Osteocyte (in vitro differentiated cells): ENCODE measurements around the gene PLA2G10. TPM values are rescaled to one million over a fixed set of nuclear protein-coding genes. Genes with fewer than 3 reads are reported as not detected.

ENCODE experiments used
- DNase-seq: peaks from one replicate; pipeline ENCODE4 v3.0.0; 2021; ENCODE audit warnings: mixed read lengths; ENCODE audit not compliant: unreplicated experiment; ENCODE audit errors: extremely low spot score
- H3K27ac Mint-ChIP-seq: one replicate; pipeline ENCODE4 v1.8.0; 2021; ENCODE audit warnings: mild to moderate bottlenecking, mixed read lengths; ENCODE audit not compliant: unreplicated experiment
- H3K27me3 Mint-ChIP-seq: one replicate; pipeline ENCODE4 v1.8.0; 2021; ENCODE audit warnings: mixed read lengths; ENCODE audit not compliant: unreplicated experiment
- H3K36me3 Mint-ChIP-seq: one replicate; pipeline ENCODE4 v1.8.0; 2021; ENCODE audit warnings: mixed read lengths; ENCODE audit not compliant: unreplicated experiment
- H3K4me1 Mint-ChIP-seq: one replicate; pipeline ENCODE4 v1.8.0; 2021; ENCODE audit warnings: mixed read lengths; ENCODE audit not compliant: unreplicated experiment
- H3K4me3 Mint-ChIP-seq: one replicate; pipeline ENCODE4 v1.8.0; 2021; ENCODE audit warnings: mild to moderate bottlenecking, moderate library complexity, mixed read lengths; ENCODE audit not compliant: unreplicated experiment
- H3K9me3 Mint-ChIP-seq: one replicate; pipeline ENCODE4 v1.8.0; 2021; ENCODE audit warnings: mixed read lengths; ENCODE audit not compliant: unreplicated experiment
- CTCF ChIP-seq: fragments of 200-600 bp; sonication (generic); IDR thresholded peaks from 2 replicates; pipeline ENCODE4 v1.5.0; 2021; ENCODE audit warnings: antibody characterized with exemption, mild to moderate bottlenecking, moderate library complexity
- total RNA-seq: library from RNA; stranded (reverse); gene quantifications from 2 replicates; pipeline ENCODE4 v1.2.1, GENCODE V29; 2021

PLA2G10 gene
- total RNA-seq, 1 donor from 2014 or later, result not detected

DNA sequence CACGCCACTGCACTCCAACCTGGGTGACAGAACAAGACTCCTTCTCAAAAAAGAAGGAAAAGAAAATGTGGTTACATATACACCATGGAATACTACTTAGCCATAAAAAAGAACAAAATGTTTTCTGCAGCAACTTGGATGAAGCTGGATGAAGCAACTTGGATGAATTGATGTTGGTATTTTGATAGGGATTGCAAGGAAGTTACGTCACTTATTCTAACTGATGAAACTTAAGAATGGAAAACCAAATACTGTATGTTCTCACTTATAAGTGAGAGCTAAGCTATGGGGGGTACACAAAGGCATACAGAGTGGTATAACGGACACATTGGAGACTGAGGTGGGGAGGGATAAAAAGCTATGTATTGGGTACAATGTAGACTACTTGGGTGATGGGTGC, 17.5 kb downstream of the PLA2G10 start:
- Mint-ChIP-seq H3K36me3 (no peaks in the 10 kb centered on the region), H3K27ac (no peak overlapping the region), H3K27me3 (peaks cover 8% of the 10 kb centered on the region), H3K4me1 (no peaks in the 10 kb centered on the region), H3K9me3 (no peaks in the 10 kb centered on the region), H3K4me3 (no peak overlapping the region)
- no peak for TF ChIP-seq CTCF
- DNase-seq, result no peak

DNA sequence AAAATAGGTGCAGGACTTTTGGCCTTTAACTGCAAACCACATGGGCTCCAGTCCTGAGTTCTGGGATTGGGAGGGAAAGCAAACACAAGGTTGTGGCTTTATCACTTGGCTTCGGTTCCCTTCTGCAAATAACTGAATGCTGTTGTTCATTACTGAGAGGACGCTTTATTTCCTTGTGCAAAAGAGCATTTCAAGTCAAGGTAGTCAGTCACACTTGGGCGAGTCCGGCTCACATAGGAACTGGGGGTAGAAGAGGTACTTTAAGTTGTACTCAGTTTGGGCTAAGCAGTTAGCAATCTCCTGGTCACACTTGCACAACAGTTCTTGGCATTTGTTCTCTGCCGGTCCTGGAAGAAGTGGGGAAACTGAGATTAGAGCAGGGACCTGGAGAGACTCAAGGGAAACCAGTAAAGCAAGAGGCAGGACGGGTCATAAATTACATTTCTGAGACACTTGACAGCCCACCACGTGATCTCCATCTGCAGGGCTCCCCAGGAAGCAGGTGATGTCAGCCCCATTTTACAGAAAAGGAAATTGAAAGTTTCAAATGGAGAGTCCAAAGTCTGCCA, 21.6 kb downstream of the PLA2G10 start:
- no peaks in the 10 kb centered on the region for H3K4me1 Mint-ChIP-seq
- H3K36me3 Mint-ChIP-seq, result peaks cover 15% of the 10 kb centered on the region
- TF ChIP-seq CTCF, result no peak
- H3K4me3 Mint-ChIP-seq, result no peak overlapping the region
- no peak overlapping the region for H3K27ac Mint-ChIP-seq
- no peak for DNase-seq
- peaks cover 8% of the 10 kb centered on the region for H3K27me3 Mint-ChIP-seq
- no peaks in the 10 kb centered on the region for H3K9me3 Mint-ChIP-seq

DNA sequence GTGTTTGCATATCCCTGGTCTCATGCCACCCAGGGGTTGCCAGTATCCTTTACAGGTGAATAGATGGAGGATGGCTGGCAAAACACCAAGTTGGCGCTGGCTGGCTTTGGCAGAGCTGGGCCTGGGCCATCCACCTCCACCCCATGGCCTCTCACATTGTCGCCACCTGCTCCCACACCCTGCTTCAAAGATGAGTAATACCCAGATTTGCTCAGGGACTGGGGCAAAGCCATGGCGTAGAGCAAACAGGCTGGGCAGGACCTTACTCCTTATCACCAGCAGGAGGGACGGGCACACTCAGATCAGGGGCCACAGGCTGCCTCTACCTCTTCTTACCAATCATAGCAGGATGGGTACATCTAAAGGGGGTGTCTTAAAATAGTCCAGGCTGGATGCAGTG, 24.3 kb downstream of the PLA2G10 start:
- no peak for DNase-seq
- no peaks in the 10 kb centered on the region for H3K4me1 Mint-ChIP-seq
- peaks cover 6% of the 10 kb centered on the region for H3K27me3 Mint-ChIP-seq
- no peaks in the 10 kb centered on the region for H3K9me3 Mint-ChIP-seq
- no peak overlapping the region for H3K4me3 Mint-ChIP-seq
- no peak for TF ChIP-seq CTCF
- no peak overlapping the region for H3K27ac Mint-ChIP-seq
- H3K36me3 Mint-ChIP-seq, result peaks cover 38% of the 10 kb centered on the region

- Mint-ChIP-seq H3K27ac (no peak overlapping the region), H3K4me3 (no peak overlapping the region), H3K27me3 (peaks cover 5% of the 10 kb centered on the region), H3K4me1 (no peaks in the 10 kb centered on the region), H3K9me3 (no peaks in the 10 kb centered on the region), H3K36me3 (peaks cover 43% of the 10 kb centered on the region)
- TF ChIP-seq CTCF, result no peak
- no peak for DNase-seq
These were observed 25.4 kb downstream of the PLA2G10 start for GRCh38 chr16:14668556-14669223.

GRCh38 chr16:14667347-14668266, 26.5 kb downstream of the PLA2G10 start:
- H3K27ac Mint-ChIP-seq, result no peak overlapping the region
- peaks cover 3% of the 10 kb centered on the region for H3K27me3 Mint-ChIP-seq
- no peak for TF ChIP-seq CTCF
- H3K4me1 Mint-ChIP-seq, result no peaks in the 10 kb centered on the region
- no peaks in the 10 kb centered on the region for H3K9me3 Mint-ChIP-seq
- no peak overlapping the region for H3K4me3 Mint-ChIP-seq
- no peak for DNase-seq
- H3K36me3 Mint-ChIP-seq, result peaks cover 48% of the 10 kb centered on the region
